Fibroblast of skin of scalp (primary cell): ENCODE data around the gene RIN1.
"Not testable (repeated sequence)": the region's sequence is repeated elsewhere in the genome, so short reads cannot be mapped to it uniquely, and the experiment has no call there.

Experiments
- DNase-seq: peaks from one replicate; pipeline ENCODE4 v3.0.0-alpha.2; 2013

The RIN1 gene

DNA sequence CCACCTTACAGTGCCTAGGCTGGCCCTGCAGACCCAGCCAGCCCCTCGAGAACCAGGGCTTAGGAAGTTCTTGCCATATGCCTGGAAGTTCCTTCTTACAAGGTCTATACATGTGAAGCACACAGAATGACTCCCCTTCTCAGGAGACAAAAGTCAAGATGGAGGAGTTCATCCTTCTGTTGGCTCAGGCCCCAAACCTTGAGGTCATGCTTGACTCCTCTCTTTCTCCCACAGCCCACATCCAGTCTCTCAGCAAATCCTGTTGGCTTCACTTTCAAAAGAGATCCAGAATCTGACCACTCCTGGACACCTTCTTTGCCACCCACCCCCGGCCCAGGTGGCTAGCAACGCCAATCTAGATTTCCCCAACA, 17.6 kb downstream of the RIN1 start:
- DNase-seq, result no peak

GRCh38 chr11:66317723-66318599, 18.3 kb downstream of the RIN1 start:
- peak; percentile 88 for DNase-seq

DNA sequence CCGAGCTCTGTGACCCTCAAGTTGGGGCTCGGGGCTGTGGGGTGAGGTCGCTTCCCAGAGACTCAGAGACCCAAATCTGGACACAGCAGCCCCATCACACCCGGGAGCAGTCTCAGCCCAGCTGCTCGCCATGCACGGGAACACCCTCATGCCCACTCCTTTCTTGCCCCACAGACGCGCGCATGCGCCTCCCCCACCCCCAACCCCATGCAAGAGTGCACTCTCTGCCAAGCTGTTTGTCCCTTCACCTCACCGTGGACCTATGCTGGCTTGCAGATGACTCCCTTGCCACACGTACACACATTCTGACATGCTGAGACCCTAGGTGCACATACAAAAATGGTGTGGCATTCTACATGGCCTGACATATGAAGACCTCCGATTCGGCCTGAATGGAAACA, 18.9 kb downstream of the RIN1 start:
- peak; percentile 89 for DNase-seq

DNA sequence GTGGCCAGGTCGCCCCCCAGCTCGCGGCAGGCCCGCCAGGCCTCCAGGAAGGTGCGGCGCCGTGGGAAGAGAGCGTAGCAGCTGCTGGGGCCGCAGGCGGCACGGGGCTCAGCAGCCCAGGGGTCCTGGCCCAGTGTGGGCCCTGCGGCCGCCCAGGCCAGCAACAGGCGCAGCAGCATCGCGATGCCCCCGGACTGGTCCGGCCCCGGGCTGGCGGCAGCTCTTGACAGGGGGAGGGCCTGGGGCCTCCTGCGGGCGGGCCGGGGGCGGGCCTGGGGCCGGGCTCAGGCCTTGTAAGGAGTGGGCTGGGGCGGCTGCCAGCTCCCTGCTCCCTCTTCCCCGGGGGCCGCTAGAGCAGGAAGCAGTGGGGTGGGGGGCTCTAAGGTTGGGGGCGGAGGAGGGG, 19.4 kb downstream of the RIN1 start, which contains the start of gene CD248:
TSS of gene CD248 (minus strand) at position 196 of the 403 bp plus-strand sequence. CDS start at position 179, 17 bp downstream.
- DNase-seq, result peak; percentile 96

GRCh38 chr11:66315921-66316811, 20.1 kb downstream of the RIN1 start:
- DNase-seq, result no peak

- no peak for DNase-seq
These were observed 20.7 kb downstream of the RIN1 start for GRCh38 chr11:66315498-66315885.

GRCh38 chr11:66314561-66315497, 21.4 kb downstream of the RIN1 start:
- DNase-seq, result no peak

DNA sequence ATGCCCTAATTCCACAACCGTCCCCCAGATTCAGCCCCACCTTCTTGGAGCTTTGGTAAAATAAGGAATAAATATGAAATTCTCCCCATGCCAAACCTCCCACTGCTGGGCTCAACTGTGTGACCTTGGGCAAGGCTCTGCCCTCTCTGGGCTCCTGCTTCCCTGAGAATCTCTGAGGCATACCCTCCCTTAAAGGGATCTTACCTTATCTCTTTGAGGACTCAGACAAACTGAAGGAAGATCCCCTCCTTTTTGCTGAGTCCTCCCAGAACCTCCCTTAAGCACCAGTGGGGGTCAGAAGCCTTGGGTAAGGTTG, 22.1 kb downstream of the RIN1 start:
- no peak for DNase-seq

GRCh38 chr11:66313321-66314185, 22.7 kb downstream of the RIN1 start:
- no peak for DNase-seq

GRCh38 chr11:66312549-66313320, 23.5 kb downstream of the RIN1 start:
- peak; percentile 100 for DNase-seq

DNA sequence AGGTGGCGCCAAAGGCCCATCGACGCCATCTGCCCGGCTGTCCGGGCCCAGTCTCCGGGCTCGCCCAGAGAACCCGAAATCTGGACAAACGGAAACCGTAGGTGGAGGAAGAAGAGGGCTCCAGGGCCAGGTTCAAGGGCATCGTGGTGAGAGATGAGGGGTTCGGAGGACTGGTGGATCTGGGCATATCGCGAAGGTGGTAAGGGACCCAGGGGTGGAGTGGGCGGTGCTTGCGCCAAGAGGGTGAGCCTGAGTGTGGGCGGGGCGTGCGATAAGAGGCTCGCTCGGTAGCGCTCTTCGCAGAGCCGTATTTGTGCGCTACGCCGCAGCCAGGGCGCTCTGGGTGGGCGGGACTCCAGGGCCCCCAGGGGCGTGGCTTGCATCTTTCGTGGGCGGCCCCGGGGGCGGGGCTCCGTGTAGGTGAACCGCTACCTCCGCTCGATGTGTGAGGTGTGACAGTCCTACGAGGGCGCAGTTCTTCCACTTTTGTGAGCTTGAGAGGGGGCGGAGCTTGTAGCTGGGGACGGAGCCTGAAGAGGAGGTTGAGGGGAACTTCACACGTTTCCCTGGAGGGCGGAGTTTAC, 24.2 kb downstream of the RIN1 start:
- DNase-seq, result peak; percentile 90

GRCh38 chr11:66311470-66311964, 24.7 kb downstream of the RIN1 start:
- DNase-seq, result no peak

GRCh38 chr11:66310803-66311440, 25.3 kb downstream of the RIN1 start:
- DNase-seq, result not testable (repeated sequence)

GRCh38 chr11:66310324-66310723, 25.9 kb downstream of the RIN1 start:
- no peak for DNase-seq

DNA sequence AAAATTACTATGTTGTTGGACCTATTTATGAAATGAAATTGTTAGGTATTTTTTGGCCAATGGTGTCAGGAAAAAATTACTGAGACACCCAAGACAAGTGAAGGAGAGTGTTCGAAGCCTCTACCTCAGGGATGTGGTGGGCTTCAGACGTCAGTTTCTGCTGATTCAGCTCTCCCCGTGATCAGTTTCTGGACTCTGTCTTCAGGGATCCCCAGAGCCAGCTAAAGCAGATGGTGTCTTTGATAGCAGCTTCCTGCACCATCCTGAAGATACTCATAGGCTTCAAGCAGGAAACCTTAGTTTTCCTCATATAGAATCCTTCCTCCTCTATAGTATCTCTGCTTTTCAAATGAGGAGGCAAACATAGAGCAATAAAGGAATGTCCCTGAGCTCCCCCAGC, 26.8 kb downstream of the RIN1 start:
- no peak for DNase-seq

DNA sequence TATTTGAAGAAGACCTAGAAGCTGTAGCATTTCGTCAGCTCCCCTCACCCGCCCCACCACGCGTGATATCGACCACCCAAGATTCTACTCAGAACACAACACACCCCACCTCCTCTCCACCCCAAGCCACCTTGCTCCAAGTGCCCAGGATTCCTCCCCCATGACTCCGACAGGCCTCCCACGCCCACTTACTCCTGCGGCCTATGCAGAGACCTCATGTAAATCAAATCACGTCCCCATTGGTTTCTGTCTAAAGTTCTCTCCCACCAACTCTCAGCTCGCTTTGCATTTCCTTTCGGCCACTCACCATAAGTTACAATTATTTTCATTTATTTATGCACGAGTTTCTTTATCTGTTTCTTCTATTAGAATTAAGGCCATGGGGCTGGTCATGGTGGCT, 33.6 kb downstream of the RIN1 start:
- no peak for DNase-seq

- DNase-seq, result no peak
These were observed 37.0 kb downstream of the RIN1 start for GRCh38 chr11:66299186-66299585.

DNA sequence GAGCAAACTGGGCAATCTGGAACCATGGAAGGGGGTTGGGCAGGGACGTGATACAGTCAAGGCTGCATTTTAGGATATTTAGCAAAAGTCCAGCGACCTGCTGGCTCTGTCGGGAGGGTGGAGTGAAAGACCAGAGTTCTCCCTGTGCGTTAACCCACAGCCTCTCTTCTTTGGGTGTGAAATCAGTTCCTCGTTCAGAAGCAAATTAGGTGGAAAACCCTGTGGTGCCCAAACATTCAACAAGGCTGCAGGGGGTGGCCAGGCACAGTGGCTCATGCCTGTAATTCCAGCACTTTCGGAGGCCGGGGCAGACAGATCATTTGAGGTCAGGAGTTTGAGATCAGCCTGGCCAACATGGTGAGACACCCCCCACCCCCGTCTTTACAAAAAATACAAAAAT, 38.6 kb downstream of the RIN1 start:
- DNase-seq, result no peak
